ENCODE data around the gene PTPRA.

PTPRA gene

GRCh38 chr20:2946988-2947961 lies 74.0 kb downstream of the PTPRA start:
- DNase-seq, result peak; percentile 91

GRCh38 chr20:2948968-2949367 lies 75.7 kb downstream of the PTPRA start:
- DNase-seq, result no peak

- DNase-seq, result no peak
Observed at GRCh38 chr20:2952766-2953165, 79.5 kb downstream of the PTPRA start.

GRCh38 chr20:2955257-2955970 lies 82.1 kb downstream of the PTPRA start:
- no peak for DNase-seq

GRCh38 chr20:2956480-2956879 lies 83.2 kb downstream of the PTPRA start:
- DNase-seq, result no peak

GRCh38 chr20:2967841-2968240 lies 94.6 kb downstream of the PTPRA start:
- no peak for DNase-seq

GRCh38 chr20:2972126-2972525 lies 98.8 kb downstream of the PTPRA start:
- DNase-seq, result no peak

- DNase-seq, result no peak
Observed at GRCh38 chr20:2973574-2973973, 100.3 kb downstream of the PTPRA start.

GRCh38 chr20:2978519-2978918 lies 105.2 kb downstream of the PTPRA start:
- no peak for DNase-seq

GRCh38 chr20:2981646-2982045 lies 108.4 kb downstream of the PTPRA start:
- DNase-seq, result no peak

GRCh38 chr20:2983508-2983907 lies 110.2 kb downstream of the PTPRA start:
- no peak for DNase-seq

GRCh38 chr20:2984028-2984501 lies 110.8 kb downstream of the PTPRA start:
- DNase-seq, result no peak

- DNase-seq, result peak; percentile 10
Observed at GRCh38 chr20:2984956-2985661, 111.8 kb downstream of the PTPRA start.

- DNase-seq, result no peak
Observed at GRCh38 chr20:2986466-2986865, 113.2 kb downstream of the PTPRA start.

GRCh38 chr20:2987861-2988260 lies 114.6 kb downstream of the PTPRA start:
- no peak for DNase-seq

GRCh38 chr20:2991532-2991931 lies 118.3 kb downstream of the PTPRA start:
- DNase-seq, result no peak

- no peak for DNase-seq
Observed at GRCh38 chr20:2993250-2993649, 120.0 kb downstream of the PTPRA start.

GRCh38 chr20:2995796-2996195 lies 122.5 kb downstream of the PTPRA start:
- no peak for DNase-seq

GRCh38 chr20:2998728-2999127 lies 125.4 kb downstream of the PTPRA start:
- no peak for DNase-seq

GRCh38 chr20:3000852-3001523 lies 127.7 kb downstream of the PTPRA start:
- peak; percentile 65 for DNase-seq

- no peak for DNase-seq
Observed at GRCh38 chr20:3003416-3003815, 130.1 kb downstream of the PTPRA start.

- DNase-seq, result no peak
Observed at GRCh38 chr20:3010985-3011723, 137.9 kb downstream of the PTPRA start.
